ENCODE results near the gene GAPDH.
"Not testable (repeated sequence)": the region's sequence is repeated elsewhere in the genome, so short reads cannot be mapped to it uniquely, and the experiment has no call there.

Gene GAPDH

DNA sequence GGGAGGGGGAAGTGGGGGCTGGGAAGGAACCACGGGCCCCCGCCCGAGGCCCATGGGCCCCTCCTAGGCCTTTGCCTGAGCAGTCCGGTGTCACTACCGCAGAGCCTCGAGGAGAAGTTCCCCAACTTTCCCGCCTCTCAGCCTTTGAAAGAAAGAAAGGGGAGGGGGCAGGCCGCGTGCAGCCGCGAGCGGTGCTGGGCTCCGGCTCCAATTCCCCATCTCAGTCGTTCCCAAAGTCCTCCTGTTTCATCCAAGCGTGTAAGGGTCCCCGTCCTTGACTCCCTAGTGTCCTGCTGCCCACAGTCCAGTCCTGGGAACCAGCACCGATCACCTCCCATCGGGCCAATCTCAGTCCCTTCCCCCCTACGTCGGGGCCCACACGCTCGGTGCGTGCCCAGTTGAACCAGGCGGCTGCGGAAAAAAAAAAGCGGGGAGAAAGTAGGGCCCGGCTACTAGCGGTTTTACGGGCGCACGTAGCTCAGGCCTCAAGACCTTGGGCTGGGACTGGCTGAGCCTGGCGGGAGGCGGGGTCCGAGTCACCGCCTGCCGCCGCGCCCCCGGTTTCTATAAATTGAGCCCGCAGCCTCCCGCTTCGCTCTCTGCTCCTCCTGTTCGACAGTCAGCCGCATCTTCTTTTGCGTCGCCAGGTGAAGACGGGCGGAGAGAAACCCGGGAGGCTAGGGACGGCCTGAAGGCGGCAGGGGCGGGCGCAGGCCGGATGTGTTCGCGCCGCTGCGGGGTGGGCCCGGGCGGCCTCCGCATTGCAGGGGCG is at the start of gene GAPDH:
TSS of gene GAPDH (plus strand) at position 595 of the 772 bp plus-strand sequence. CDS start 316 bp downstream, outside the sequence.
- intact Hi-C loops (cut with DNase I) = loop anchor here (1.0 to 2.0 kb wide), 2 partner anchors 41 to 64 kb away; partner anchors contain the start of genes MRPL51 and VAMP1

DNA sequence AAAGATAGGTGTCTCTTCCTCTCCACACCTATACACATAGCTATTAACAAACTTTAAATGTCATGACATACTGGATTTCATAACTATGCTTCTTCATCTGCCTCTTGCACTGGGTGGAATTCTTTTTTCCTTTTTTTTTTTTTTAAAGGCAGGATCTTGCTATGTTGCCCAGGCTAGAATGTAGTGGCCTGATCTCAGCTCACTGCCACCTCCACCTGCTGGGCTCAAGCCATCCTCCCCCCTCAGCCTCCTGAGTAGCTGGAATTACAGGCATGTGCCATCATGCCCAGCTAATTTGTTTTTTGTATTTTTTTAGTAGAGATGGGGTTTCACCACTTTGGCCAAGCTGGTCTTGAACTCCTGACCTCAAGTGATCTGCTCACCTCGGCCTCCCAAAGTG is 46.1 kb upstream of the GAPDH start:
- no peak for DNase-seq
- intact Hi-C loops (cut with DNase I) = no loop called here

More for the DNA sequence above, at the start of gene GAPDH:
- peak; percentile 91 to 100 (median 98) for DNase-seq

DNA sequence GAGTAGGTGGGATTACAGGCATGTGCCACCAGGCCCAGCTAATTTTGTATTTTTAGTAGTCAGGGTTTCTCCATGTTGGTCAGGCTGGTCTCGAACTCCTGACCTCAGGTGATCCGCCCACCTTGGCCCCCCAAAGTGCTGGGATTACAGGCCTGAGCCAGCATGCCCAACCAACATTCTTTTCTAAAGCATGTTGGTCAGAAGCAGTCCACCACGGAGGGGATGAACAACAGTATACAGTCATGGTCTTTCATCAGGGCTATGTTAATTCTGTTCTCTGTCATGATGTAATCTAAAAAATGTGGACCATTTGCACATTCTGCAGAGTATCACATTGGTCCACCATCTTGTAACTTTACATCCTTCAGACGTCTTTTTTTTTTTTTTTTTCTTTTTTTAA is 44.9 kb upstream of the GAPDH start:
- no peak for DNase-seq
- intact Hi-C loops (cut with DNase I) = no loop called here

DNA sequence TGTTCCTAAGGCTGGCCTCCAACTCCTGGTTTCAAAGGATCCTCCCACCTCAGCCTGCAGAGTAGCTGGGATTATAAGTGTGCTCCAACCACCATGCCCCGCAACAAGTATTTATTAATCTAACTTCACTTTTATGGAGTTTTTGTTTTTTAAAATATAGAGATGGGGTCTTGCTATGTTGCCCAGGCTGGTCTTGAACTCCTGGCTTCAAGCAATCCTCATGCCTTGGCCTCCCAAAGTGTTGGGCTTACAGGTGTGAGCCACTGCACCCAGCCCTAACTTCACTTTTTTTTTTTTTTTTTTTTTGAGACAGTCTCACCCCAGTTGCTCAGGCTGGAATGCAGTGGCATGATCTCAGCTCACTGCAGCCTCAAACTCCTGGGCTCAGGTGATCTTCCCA is 43.6 kb upstream of the GAPDH start:
- intact Hi-C loops (cut with DNase I); DNase-seq: not testable (repeated sequence)

DNA sequence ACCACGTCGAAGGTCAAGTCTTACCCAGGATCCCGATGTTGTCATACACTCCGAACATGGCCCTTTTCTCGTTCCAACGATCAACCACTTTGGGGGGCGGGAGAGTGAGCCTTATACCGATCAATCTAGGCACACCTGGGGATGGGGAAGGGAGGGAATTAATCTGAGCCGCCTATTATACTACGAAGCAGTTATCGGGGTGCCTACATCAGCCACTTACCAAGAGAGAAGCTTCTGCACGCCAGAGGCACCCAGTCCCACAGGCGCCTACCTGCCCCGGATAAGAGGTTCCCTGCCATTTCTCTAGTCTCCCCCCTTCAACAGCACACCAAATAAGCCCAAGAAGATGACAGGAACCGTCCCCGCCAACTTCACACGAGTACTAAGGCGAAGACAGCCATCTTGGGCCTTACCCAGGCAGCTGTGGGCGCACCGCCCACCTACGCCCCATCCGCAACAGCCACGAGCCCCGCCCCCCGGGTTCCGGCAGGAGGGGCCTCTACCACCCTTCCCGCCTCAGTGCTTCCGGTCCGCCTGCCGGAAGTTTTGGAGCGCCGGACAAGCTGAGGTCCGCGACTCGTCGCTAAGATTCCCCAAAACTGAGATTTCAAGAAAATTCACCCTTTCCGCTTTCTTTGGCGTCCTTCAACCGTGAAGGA is 41.4 kb upstream of the GAPDH start, which contains the start of gene MRPL51:
TSS of gene MRPL51 (minus strand) at position 425 of the 659 bp plus-strand sequence. CDS start at position 299, 126 bp downstream.
- peak; percentile 90 to 100 (median 96) for DNase-seq
- intact Hi-C loops (cut with DNase I) = loop anchor here (1.0 to 2.0 kb wide), 2 partner anchors 22 to 40 kb away; no protein-coding TSS in a partner anchor

DNA sequence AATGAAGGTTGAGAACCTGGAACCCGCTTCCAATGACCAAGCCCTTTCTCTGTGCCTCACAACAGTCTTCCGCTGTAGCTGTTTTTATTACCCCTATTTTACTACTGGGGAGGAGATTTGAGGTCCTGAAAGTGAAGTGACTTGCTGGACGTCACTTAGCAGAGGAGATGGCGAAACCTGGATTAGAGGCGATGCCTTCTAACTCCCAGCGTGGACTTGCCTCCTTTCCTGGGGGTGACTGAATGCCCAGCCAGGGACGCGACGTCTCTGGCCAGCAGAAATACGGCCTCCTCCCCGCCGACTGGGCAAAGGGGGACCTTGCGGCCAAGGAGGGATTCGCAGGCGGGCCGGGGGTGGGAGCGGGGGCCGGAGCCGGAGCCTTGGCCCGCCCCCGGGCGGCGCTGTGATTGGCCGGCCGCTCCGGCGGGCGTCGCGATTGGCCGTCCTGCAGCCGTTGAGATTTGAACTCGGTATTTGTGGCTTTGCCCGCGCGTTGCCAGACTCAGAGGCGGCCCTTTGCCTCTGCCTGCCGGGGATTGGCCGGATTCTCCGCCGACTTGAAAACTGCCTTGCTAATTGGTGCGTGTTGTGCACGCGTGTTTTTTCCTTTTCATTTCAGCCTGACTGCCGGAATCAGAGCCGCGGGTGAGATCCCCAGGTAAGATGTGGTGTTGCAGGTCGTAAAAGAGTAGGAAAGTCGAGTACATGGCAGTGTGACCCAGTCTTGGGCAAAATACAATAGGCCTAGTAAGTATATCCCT is 40.6 kb upstream of the GAPDH start, which contains the start of gene NCAPD2:
TSS of gene NCAPD2 (plus strand) at position 606 of the 761 bp plus-strand sequence. CDS start 997 bp downstream, outside the sequence.
- intact Hi-C loops (cut with DNase I) = loop anchor here (1.0 to 2.0 kb wide), 2 partner anchors 22 to 39 kb away; no protein-coding TSS in a partner anchor
- DNase-seq = peak; percentile 94 to 99 (median 98)

DNA sequence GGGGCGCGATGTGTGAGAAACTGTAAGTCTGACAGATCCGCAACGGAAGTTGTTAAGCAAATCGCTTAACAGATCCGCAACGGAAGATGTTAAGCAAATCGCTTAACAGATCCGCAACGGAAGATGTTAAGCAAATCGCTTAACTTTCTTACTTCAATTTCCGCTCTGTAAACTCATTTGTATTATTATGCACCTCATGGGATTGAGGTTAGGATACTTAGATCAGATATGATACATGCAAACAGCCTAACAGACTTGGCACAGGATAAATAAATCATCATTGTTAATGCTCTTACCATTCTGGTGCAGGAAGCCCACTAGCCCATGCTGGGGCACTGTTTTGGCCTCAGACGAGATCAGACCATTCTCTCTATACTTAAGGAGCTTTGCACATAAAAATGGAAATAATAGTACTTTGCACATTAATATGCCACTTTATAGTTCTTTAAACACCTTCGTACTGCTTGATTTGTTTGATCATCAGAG is 40.0 kb upstream of the GAPDH start:
- intact Hi-C loops (cut with DNase I) = no loop called here
- DNase-seq = no peak

DNA sequence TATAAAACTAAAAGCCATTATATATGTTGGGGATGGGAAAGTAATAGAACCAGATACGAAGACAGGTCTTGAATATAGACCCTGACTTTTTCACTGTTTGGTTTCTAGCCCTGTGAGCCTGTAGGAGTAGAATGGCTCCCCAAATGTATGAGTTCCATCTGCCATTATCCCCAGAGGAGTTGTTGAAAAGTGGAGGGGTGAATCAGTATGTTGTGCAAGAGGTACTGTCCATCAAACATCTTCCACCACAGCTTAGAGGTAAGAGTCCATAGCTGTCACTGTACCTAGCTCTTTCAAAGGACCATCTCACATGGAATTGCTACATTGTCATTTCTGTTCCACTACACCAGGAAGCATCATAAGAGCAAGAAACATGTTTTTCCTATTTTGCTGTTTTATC is 39.3 kb upstream of the GAPDH start:
- intact Hi-C loops (cut with DNase I) = no loop called here
- DNase-seq = no peak

DNA sequence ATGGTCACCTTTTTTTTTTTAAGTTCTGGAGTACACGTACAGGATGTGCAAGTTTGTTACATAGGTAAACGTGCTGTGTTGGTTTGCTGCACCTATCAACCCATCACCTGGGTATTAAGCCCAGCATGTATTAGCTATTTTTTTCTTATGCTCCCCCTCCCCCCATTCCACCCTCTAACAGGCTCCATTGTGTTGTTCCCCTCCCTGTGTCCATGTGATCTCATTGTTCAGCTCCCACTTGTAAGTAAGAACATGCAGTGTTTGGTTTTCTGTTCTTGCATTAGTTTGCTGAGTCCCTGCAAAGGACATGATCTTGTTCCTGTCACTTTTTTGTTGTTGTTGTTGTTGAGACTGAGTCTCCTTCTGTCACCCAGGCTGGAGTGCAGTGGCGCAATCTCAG is 37.0 kb upstream of the GAPDH start:
- peak in 1 of 10 donors; percentile 19 for DNase-seq
- intact Hi-C loops (cut with DNase I) = not testable (repeated sequence)

DNA sequence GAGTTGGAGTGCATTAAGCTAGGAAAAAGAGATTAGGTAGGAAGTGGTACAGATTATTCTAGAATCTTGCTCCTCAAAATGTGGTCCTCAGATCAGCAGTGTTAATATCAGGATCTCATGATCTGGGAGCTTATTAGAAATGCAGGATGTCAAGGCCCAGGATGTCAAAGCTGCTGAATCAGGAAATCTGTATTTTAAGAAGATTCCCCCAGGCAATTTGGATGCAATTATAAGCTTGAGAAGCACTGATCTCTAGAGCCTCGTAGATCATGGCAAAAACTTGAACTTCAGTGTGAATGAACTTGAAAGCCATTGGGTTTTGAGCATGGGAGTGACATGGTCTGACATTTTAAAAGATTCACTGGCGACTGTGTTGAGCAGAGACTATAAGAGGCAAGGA is 33.9 kb upstream of the GAPDH start:
- intact Hi-C loops (cut with DNase I) = no loop called here
- DNase-seq = no peak

DNA sequence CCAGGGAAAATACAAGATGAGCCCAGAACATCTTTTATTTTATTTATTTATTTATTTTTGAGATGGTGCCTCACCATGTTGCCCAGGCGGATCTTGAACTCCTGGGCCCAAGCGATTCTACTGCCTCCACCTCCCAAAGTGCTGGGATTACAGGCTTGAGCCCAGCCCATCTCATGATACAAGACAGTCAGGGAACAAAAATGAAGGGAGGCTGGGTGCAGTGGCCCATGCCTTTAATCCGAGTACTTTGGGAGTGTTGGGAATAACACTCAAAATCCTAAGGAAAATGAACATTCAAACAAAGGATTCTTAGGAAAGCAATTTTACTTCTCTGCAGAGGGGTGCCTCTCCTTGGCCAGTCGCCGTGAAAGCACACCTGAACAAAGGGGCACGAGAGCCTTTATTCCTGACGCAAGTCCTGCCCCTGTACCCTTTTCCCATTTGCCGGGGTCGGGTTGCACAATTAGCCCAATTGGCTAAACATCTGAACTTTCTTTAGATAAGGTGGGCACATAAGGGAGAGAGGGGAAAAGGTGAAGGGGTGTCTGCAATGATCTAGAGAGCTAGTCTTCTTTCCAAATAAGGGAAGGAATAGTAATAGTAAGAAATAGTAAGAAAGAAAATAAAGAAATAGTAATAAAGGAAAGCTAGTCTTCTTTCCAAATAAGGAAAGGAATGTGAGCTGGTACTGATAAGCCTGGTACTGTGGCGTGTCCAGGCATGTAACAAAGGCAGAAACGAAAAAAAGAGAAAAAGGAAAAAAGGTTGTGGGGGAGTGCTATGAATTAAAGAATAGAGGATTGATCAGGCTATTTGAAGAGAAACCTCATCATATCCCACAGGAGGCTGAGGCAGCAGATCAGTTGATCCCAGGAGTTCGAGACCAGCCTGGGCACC is 27.0 kb upstream of the GAPDH start:
- peak in 1 of 10 donors; percentile 24 for DNase-seq
- intact Hi-C loops (cut with DNase I) = no loop called here

DNA sequence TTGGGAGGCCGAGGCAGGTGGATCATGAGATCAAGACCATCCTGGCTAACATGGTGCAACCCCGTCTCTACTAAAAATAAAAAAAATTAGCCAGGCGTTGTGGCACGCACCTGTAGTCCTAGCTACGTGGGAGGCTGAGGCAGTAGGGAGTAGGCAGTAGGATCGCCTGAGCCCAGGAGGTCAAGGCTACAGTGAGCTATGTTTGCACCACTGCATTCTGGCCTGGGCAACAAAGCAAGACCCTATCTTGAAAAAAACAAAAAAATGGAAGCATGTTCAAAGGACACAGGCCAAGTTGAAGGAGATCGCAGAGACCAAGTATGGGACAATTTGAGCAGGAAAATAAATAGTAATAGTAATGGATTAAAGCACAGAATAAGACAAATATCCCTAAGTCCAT is 26.2 kb upstream of the GAPDH start:
- DNase-seq = peak in 1 of 10 donors; percentile 22
- intact Hi-C loops (cut with DNase I) = no loop called here

DNA sequence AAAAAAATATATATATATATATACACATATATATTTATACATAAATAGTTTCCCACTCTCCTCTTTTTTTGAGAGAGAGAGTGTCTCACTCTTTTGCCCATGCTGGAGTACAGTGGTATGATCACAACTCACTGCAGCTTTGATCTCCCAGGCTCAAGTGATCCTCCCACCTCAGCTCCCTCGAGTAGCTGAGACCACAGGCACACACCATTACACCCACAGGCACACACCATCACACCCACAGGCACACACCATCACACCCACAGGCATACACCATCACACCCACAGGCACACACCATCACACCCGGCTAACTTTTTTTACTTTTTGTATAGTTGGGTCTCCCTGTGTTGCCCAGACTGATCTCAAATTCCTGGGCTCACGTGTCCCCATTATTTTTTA is 14.1 kb upstream of the GAPDH start:
- DNase-seq = no peak
- intact Hi-C loops (cut with DNase I) = no loop called here

DNA sequence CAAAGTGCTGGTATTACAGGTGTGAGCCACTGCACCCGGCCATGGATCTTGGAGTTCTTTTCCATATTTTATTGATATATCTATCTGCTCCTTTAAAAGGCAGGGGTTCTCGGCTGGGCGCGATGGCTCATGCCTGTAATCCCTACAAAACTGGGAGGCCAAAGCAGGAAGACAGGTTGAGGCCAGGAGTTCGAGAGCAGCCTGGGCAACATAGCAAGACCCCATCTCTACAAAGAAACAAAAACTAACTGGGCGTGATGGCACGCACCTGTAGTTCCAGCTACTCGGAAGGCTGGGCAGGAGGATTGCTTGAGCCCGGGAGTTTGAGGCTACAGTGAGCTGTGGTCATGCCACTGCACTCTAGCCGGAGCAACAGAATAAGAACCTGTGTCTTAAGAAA is 12.1 kb upstream of the GAPDH start:
- intact Hi-C loops (cut with DNase I) = no loop called here
- DNase-seq = peak in 1 of 10 donors; percentile 52

DNA sequence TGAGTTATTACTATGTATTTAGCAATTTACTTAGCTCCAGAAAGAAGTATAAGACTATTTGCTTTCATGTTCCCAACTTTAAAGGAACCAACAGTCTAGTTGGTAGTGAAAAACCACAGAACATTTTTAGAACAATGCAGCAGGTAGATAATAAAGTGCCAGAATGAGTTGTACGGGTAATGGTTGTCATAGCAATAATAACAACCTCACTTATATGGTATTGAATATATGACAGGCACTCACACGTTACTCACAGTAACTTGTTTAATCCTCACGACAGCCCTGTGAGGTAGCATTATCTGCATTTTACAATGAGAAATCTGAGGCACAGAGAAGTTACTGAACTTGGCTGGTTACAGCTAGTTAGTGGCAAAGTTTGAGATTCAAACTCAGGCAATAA is 10.6 kb upstream of the GAPDH start:
- DNase-seq = no peak
- intact Hi-C loops (cut with DNase I) = no loop called here

DNA sequence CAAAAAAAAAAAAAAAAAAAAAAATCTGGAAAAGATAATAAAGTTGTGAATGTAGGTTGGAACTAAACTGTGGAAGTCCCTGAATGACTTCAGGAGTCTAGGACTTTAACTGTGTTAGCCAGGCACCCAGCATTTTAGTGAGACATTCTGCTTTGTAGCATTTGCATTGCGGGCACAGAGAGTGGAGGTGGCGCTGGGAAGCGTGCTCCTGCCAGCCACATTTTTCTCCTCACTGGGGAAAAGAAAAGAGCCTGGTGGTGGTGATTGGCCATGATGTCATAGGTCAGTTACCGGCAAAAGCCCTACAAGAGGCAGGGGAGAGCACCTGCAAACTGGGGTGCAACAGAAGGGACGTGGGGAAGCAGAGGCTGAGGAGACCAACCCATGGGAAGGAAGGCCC is 9.7 kb upstream of the GAPDH start:
- peak in 2 of 10 donors; percentile 46 to 68 for DNase-seq
- intact Hi-C loops (cut with DNase I) = no loop called here

DNA sequence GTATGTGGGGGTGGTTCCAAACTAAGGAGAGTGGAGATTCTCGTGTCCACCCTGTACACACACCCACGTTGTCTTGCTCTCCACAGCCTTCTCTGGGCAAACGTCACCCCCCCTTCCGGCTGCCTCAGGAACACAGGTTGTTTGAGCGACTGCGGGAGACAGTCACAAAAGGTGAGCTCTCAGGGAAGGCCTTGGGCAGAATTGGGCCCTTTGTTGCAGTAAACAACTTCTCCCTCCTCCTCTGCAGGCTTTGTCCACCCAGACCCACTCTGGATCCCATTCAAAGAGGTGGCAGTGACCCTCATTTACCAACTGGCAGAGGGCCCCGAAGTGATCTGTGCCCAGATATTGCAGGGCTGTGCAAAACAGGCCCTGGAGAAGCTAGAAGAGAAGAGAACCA is 8.1 kb upstream of the GAPDH start:
- DNase-seq = peak in 1 of 10 donors; percentile 59
- intact Hi-C loops (cut with DNase I) = no loop called here

DNA sequence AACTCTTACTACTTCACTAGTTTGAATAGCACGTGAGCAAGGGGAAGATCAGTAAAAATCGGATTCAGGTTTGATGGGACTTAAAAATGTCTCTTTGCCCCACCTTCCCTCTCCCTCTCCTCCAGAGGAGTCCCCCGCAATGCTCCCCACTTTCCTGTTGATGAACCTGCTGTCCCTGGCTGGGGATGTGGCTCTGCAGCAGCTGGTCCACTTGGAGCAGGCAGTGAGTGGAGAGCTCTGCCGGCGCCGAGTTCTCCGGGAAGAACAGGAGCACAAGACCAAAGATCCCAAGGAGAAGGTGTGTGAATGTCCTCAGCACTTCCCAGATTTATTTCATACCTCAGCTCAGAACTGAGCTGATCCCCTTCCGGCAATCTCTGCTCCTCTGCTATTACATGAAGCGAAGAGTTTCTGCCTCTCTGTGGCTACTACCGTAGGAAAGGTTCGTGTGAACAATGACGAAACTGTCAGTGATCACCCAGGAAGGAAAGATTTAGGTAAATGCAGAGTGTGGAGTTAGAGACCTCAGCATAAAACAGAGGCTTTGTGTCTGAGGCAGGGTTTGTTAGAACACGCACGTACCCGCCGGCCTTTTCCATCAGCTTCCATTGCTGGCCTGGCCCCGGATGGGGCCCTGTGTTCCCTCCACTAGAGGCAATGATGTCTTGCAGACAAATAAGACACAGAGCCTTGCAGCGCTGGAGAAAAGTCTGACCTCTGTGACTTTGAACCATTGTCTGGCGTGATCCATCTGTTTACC is 7.4 kb upstream of the GAPDH start:
- intact Hi-C loops (cut with DNase I) = no loop called here
- DNase-seq = peak in 1 of 10 donors; percentile 19

DNA sequence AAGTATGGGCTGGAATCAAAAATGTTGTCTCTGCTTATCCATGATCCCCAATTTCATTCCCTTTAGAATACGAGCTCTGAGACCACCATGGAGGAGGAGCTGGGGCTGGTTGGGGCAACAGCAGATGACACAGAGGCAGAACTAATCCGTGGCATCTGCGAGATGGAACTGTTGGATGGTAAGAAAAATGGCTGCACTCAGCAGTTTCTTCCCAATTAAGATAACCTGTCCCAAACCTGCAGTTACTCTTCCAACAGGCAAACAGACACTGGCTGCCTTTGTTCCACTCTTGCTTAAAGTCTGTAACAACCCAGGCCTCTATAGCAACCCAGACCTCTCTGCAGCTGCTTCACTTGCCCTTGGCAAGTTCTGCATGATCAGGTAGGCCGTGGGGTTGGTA is 6.6 kb upstream of the GAPDH start:
- DNase-seq = no peak
- intact Hi-C loops (cut with DNase I) = no loop called here

Data from posterior cingulate gyrus (tissue), 11 donors.